C4-2B (cell line): Measurements from ENCODE around the gene RNF141.

Experiments used
- CTCF ChIP-seq: fragments of 450-650 bp; conservative IDR thresholded peaks from 2 replicates; pipeline ENCODE4 v1.5.1; 2017; ENCODE audit warnings: mild to moderate bottlenecking
- ZFX ChIP-seq: fragments of 450-650 bp; IDR thresholded peaks from 2 replicates; pipeline ENCODE4 v1.6.1; 2017

- TF ChIP-seq CTCF = no peak
- TF ChIP-seq ZFX = no peak
Observed at GRCh38 chr11:10496296-10496936, 44.6 kb downstream of the RNF141 start.
